Neuronal stem cell (in vitro differentiated cells): ENCODE results near the gene FBXO45.
A peak's percentile ranks its signal among the peaks of the same experiment; 100 is the strongest.

Source experiments
- DNase-seq: peaks from one replicate; pipeline ENCODE4 v3.0.0-alpha.2; 2013; ENCODE audit warnings: low spot score
- H2AFZ ChIP-seq: one replicate; pipeline ENCODE4 v1.6.1; 2013; ENCODE audit warnings: mild to moderate bottlenecking, low read length, inconsistent platforms
- H2AK5ac ChIP-seq: 2 replicates; pipeline ENCODE4 v1.6.1; 2013; ENCODE audit warnings: low read depth, mild to moderate bottlenecking, inconsistent platforms, low read length, moderate library complexity, mixed read lengths
- H2BK120ac ChIP-seq: 2 replicates; pipeline ENCODE4 v1.6.1; 2013; ENCODE audit warnings: low read depth, mild to moderate bottlenecking, inconsistent platforms, low read length, moderate library complexity, mixed read lengths
- H2BK12ac ChIP-seq: one replicate; pipeline ENCODE4 v1.6.1; 2013; ENCODE audit warnings: low read length, inconsistent platforms
- H2BK15ac ChIP-seq: 2 replicates; pipeline ENCODE4 v1.6.1; 2013; ENCODE audit warnings: mild to moderate bottlenecking, low read length, inconsistent platforms, mixed read lengths
- H2BK5ac ChIP-seq: one replicate; pipeline ENCODE4 v1.6.1; 2013; ENCODE audit warnings: inconsistent platforms, mild to moderate bottlenecking, low read length, moderate library complexity
- H3K14ac ChIP-seq: one replicate; pipeline ENCODE4 v1.6.1; 2013; ENCODE audit warnings: low read length, inconsistent platforms
- H3K18ac ChIP-seq: 2 replicates; pipeline ENCODE4 v1.6.1; 2013; ENCODE audit warnings: low read length, inconsistent platforms
- H3K23ac ChIP-seq: 2 replicates; pipeline ENCODE4 v1.6.1; 2013; ENCODE audit warnings: low read depth, mild to moderate bottlenecking, mixed read lengths, low read length, inconsistent platforms; ENCODE audit not compliant: poor library complexity
- H3K27ac ChIP-seq: replicated peaks from 3 replicates; pipeline ENCODE4 v1.5.1; 2013; ENCODE audit warnings: low read length, inconsistent platforms
- H3K27me3 ChIP-seq, 3 experiments: 2 replicates each; pipeline ENCODE4 v1.6.1; 2013; ENCODE audit warnings: low read length in 3 of 3, mild to moderate bottlenecking in 2 of 3, inconsistent platforms in 1 of 3, low read depth in 1 of 3, mixed read lengths in 1 of 3, moderate library complexity in 1 of 3; ENCODE audit not compliant: control insufficient read depth in 3 of 3, insufficient read depth in 3 of 3
- H3K36me3 ChIP-seq, 2 donors: replicated peaks in 1 of 2; 2 replicates each; pipeline ENCODE4 v1.6.1; 2013; ENCODE audit warnings: low read length in 2 of 2; ENCODE audit not compliant: control insufficient read depth in 2 of 2, insufficient read depth in 2 of 2
- H3K4ac ChIP-seq: 2 replicates; pipeline ENCODE4 v1.6.1; 2013; ENCODE audit warnings: inconsistent platforms, mild to moderate bottlenecking, low read length, moderate library complexity
- H3K4me1 ChIP-seq, 2 donors: 1 replicate in 1 of 2; 2 replicates in 1 of 2; pipeline ENCODE4 v1.6.1; 2013; ENCODE audit warnings: low read length in 2 of 2, low read depth in 1 of 2; ENCODE audit not compliant: control insufficient read depth in 2 of 2, insufficient read depth in 1 of 2
- H3K4me2 ChIP-seq: one replicate; pipeline ENCODE4 v1.6.1; 2013; ENCODE audit warnings: mild to moderate bottlenecking, low read length, inconsistent platforms; ENCODE audit not compliant: insufficient read depth, poor library complexity, severe bottlenecking
- H3K4me3 ChIP-seq, 2 donors: 2 replicates each; pipeline ENCODE4 v1.5.1; 2013; ENCODE audit warnings: low read length in 2 of 2, mild to moderate bottlenecking in 2 of 2, inconsistent platforms in 1 of 2, moderate library complexity in 1 of 2
- H3K79me1 ChIP-seq: one replicate; pipeline ENCODE4 v1.6.1; 2013; ENCODE audit warnings: low read depth, mild to moderate bottlenecking, inconsistent platforms, low read length, moderate library complexity
- H3K9ac ChIP-seq: one replicate; pipeline ENCODE4 v1.6.1; 2013; ENCODE audit warnings: mild to moderate bottlenecking, low read depth, low read length, inconsistent platforms; ENCODE audit not compliant: poor library complexity
- H3K9me3 ChIP-seq, 2 donors: replicated peaks in 1 of 2; 2 replicates each; pipeline versions ENCODE3 to v1.6.1; 2013; ENCODE audit warnings: low read length in 2 of 2, mild to moderate bottlenecking in 2 of 2, inconsistent platforms in 1 of 2, low read depth in 1 of 2, mixed read lengths in 1 of 2, moderate library complexity in 1 of 2; ENCODE audit not compliant: control insufficient read depth in 2 of 2, insufficient read depth in 1 of 2
- H4K8ac ChIP-seq: one replicate; pipeline ENCODE4 v1.6.1; 2013; ENCODE audit warnings: low read depth, mild to moderate bottlenecking, inconsistent platforms, low read length, moderate library complexity
- H4K91ac ChIP-seq: one replicate; pipeline ENCODE4 v1.6.1; 2013; ENCODE audit warnings: low read length, low read depth, mild to moderate bottlenecking, inconsistent platforms; ENCODE audit not compliant: poor library complexity
- WGBS, 2 donors: extraction: QIAGEN DNeasy Blood & Tissue Kit; methylation state at CpG; one replicate each; pipeline ENCODE4 v1.1.7; 2013; ENCODE audit warnings: missing lambda C conversion rate in 2 of 2, mixed read lengths in 1 of 2; ENCODE audit not compliant: insufficient read length in 2 of 2, insufficient replicate concordance in 1 of 2; ENCODE audit errors: extremely low coverage in 2 of 2; 5-methylcytosine and 5-hydroxymethylcytosine counted together

The FBXO45 gene

DNA sequence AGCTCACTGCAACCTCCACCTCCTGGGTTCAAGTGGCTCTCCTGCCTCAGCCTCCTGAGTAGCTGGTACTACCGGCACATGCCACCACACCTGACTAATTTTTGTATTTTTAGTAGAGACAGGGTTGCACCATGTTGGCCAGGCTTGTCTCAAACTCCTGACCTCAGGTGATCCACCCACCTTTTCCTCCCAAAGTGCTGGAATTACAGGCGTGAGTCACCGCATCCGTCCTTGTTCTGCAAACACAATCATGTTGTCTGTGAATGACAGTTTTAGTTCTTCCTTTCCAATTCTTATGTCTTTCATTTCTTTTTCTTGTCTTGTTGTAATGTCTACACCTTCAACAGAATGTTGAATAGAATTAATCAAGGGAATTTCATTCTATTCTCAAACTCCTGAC lies 37.0 kb upstream of the FBXO45 start:
- Histone ChIP-seq H3K4me2 (no peak overlapping the region), H3K4me3 (no peak overlapping the region), H4K8ac (no peak overlapping the region), H3K36me3 (no peaks in the 10 kb centered on the region), H3K14ac (no peak overlapping the region), H4K91ac (no peak overlapping the region), H2AFZ (no peak overlapping the region), H3K18ac (no peak overlapping the region), H3K4ac (no peak overlapping the region), H3K27me3 (no peaks in the 10 kb centered on the region), H3K79me1 (no peaks in the 10 kb centered on the region), H3K4me1 (peaks cover 0 to 5% of the 10 kb centered on the region in 2 donors), H2BK120ac (no peak overlapping the region), H3K23ac (no peak overlapping the region), H2BK15ac (no peak overlapping the region), H3K27ac (no peak overlapping the region), H3K9me3 (peaks cover 0 to 3% of the 10 kb centered on the region in 2 donors), H3K9ac (no peak overlapping the region), H2BK5ac (no peak overlapping the region), H2AK5ac (no peak overlapping the region), H2BK12ac (no peak overlapping the region)
- no CpG with 5 or more reads among the region's 4 CpGs for WGBS, 2 donors
- DNase-seq: no peak

DNA sequence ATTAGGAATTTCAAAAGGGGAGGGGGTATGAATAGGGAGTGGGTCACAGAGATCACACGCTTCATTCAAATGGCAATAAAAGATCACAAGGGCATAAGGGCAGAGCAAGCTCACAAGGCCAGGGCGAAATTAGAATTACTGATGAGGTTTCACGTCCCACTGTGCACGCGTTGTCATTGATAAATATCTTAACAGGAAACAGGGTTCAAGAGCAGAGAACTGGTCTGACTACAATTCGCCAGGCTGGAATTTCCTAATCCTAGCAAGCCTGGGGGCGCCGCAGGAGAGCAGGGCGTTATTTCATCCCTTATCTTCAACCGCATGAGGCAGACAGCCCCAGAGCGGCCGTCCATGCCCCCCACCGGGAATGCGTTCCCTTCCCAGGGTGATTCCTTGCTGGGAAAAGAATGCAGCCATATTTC lies 35.2 kb upstream of the FBXO45 start:
- Histone ChIP-seq H3K23ac (no peak overlapping the region), H3K18ac (no peak overlapping the region), H3K4ac (no peak overlapping the region), H3K4me2 (no peak overlapping the region), H4K8ac (no peak overlapping the region), H2BK15ac (no peak overlapping the region), H3K27ac (no peak overlapping the region), H2AFZ (peak overlapping the region; percentile 19), H3K36me3 (no peaks in the 10 kb centered on the region), H3K9me3 (peaks cover 0 to 3% of the 10 kb centered on the region in 2 donors), H2AK5ac (no peak overlapping the region), H2BK5ac (no peak overlapping the region), H3K4me1 (peaks cover 0 to 5% of the 10 kb centered on the region in 2 donors), H2BK12ac (no peak overlapping the region), H2BK120ac (no peak overlapping the region), H3K14ac (no peak overlapping the region), H4K91ac (no peak overlapping the region), H3K79me1 (no peaks in the 10 kb centered on the region), H3K4me3 (no peak overlapping the region), H3K9ac (no peak overlapping the region), H3K27me3 (no peaks in the 10 kb centered on the region)
- no CpG with 5 or more reads among the region's 14 CpGs for WGBS, 2 donors
- DNase-seq: no peak

DNA sequence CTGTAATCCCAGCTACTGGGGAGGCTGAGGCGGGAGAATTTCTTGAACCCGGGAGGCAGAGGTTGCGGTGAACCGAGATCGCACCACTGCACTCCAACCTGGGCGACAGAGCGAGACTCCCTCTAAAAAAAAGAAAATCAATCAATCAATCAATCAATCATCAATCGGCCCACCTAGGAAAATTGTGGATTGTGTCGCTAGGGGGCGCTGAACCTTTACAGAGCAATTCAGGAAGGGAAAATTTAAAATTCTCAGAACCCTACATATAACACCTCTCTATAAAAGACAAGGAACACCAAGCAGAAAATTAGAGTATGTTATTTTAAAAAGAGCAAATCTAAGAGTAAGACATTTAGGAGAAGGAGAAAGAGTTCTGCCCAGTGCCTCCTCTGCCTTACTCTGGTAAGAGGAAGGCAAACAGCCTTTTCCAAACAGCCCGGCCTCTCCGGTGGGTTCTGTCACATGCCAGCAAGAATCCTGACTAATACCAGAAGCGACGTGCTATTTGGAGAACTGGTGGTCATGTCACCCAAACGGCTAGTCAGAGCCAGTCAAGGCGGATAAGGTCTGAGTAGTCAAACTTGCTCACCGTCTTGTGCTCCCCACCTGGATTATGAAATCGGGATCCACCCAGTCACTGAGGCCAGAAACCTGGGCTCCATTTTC lies 31.0 kb upstream of the FBXO45 start:
- Histone ChIP-seq H4K8ac (no peak overlapping the region), H3K4me2 (no peak overlapping the region), H3K4me1 (no peaks in the 10 kb centered on the region), H3K27me3 (no peaks in the 10 kb centered on the region), H3K4ac (no peak overlapping the region), H2AFZ (no peak overlapping the region), H2BK15ac (no peak overlapping the region), H3K23ac (no peak overlapping the region), H3K27ac (no peak overlapping the region), H3K14ac (no peak overlapping the region), H3K9ac (no peak overlapping the region), H3K9me3 (peaks cover 0 to 2% of the 10 kb centered on the region in 2 donors), H2BK120ac (no peak overlapping the region), H2BK12ac (no peak overlapping the region), H4K91ac (no peak overlapping the region), H2AK5ac (no peak overlapping the region), H3K4me3 (no peak overlapping the region), H2BK5ac (no peak overlapping the region), H3K18ac (no peak overlapping the region), H3K79me1 (no peaks in the 10 kb centered on the region), H3K36me3 (no peaks in the 10 kb centered on the region)
- no CpG with 5 or more reads among the region's 18 CpGs for WGBS, 2 donors
- peak; percentile 60 for DNase-seq

DNA sequence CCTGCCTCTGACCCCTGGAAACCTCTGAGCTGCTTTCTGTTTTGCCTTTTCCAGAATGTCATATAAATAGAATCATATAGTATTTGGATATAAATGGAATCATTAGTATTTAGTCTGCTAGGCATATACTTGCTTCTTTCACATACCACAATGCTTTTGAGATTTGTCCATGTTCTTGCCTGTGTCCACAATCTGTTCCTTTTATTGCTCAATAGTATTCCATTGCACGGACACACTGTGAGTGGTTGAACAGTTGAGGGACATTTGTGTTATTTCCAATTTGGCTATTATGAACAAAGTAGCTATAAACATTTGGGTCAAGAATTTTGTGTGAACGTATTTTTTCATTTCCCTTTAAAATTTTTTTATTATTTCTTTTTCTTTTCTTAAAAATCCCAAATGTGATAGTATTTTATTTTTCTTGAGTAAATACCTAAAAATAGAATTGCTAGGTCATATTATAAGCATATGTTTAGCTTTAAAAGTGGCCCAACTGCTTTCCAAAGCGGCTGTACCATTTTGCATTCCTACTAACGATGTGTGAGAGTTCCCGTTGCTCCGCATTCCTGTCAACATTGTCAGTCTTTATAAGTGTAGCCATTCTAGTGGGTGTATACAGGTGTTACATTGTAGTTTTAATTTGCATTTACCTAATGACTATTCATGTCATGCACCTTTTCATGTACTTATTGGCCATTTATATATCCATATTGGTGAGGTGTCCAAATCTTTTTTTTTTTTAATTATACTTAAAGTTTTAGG lies 26.6 kb upstream of the FBXO45 start:
- Histone ChIP-seq H2AK5ac (no peak overlapping the region), H3K14ac (no peak overlapping the region), H4K91ac (no peak overlapping the region), H3K27me3 (no peaks in the 10 kb centered on the region), H2BK12ac (no peak overlapping the region), H3K23ac (no peak overlapping the region), H3K36me3 (no peaks in the 10 kb centered on the region), H3K9ac (no peak overlapping the region), H3K18ac (no peak overlapping the region), H3K4me2 (no peak overlapping the region), H2BK5ac (no peak overlapping the region), H2BK120ac (no peak overlapping the region), H3K4me1 (no peaks in the 10 kb centered on the region), H4K8ac (no peak overlapping the region), H2BK15ac (no peak overlapping the region), H3K79me1 (no peaks in the 10 kb centered on the region), H3K4ac (no peak overlapping the region), H3K4me3 (no peak overlapping the region), H3K27ac (no peak overlapping the region), H2AFZ (no peak overlapping the region), H3K9me3 (peaks cover 0 to 2% of the 10 kb centered on the region in 2 donors)
- WGBS, 2 donors: no CpG with 5 or more reads among the region's 6 CpGs
- DNase-seq: no peak
